ENCODE data around the gene CATSPERZ. TPM values are rescaled to one million over a fixed set of nuclear protein-coding genes. Genes with fewer than 3 reads are reported as not detected.

CATSPERZ gene
- total and polyA plus RNA-seq, 9 of the 15 experiments (the other 6 are each of a cell fraction or from before 2014, with no cell fraction given) = 0.86 to 8.5 (median 3.5) TPM

GRCh38 chr11:64331569-64332371 is 31.6 kb downstream of the CATSPERZ start (continued):
- TF ChIP-seq ZBTB33 (CRISPR knock-in tag; IDR thresholded peaks at IDR 0.05) (0 out of 2 replicates have a peak, but pooled peaks have one; percentile 55), ZNF431 (CRISPR knock-in tag; IDR thresholded peaks at IDR 0.05) (no peak), PURB (CRISPR knock-in tag; IDR thresholded peaks at IDR 0.05; ENCODE audit: low read depth) (no peak), FOXM1 (IDR thresholded peaks at IDR 0.05; ENCODE audit: low read depth) (no peak), FOXM1 (CRISPR knock-in tag; IDR thresholded peaks at IDR 0.05; ENCODE audit: low read depth) (no peak), ARID4B (CRISPR knock-in tag; IDR thresholded peaks at IDR 0.05) (no peak), SMAD1 (IDR thresholded peaks at IDR 0.05; ENCODE audit: low read depth, low read length, partially characterized antibody) (no peak), MYNN (IDR thresholded peaks at IDR 0.05) (peak; percentile 49; the same call in 1 of the 2 replicates), MYNN (CRISPR knock-in tag; IDR thresholded peaks at IDR 0.05) (no peak), ATF1 (CRISPR knock-in tag; IDR thresholded peaks at IDR 0.05) (no peak), ATF1 (tag; IDR thresholded peaks at IDR 0.05) (peak; percentile 46), PCBP1 (IDR thresholded peaks at IDR 0.05; ENCODE audit: low read depth, low read length, poor library complexity, severe bottlenecking) (no peak), ZNF311 (CRISPR knock-in tag; IDR thresholded peaks at IDR 0.05) (no peak), RREB1 (CRISPR knock-in tag; IDR thresholded peaks at IDR 0.05) (no peak)
